ENCODE data around the gene WNT9A. TPM values are rescaled to one million over a fixed set of nuclear protein-coding genes. Genes with fewer than 3 reads are reported as not detected.
"Not testable (repeated sequence)": the region's sequence is repeated elsewhere in the genome, so short reads cannot be mapped to it uniquely, and the experiment has no call there.

WNT9A gene
- total RNA-seq, 1 experiment from 2014 or later = 0.24 TPM

DNA sequence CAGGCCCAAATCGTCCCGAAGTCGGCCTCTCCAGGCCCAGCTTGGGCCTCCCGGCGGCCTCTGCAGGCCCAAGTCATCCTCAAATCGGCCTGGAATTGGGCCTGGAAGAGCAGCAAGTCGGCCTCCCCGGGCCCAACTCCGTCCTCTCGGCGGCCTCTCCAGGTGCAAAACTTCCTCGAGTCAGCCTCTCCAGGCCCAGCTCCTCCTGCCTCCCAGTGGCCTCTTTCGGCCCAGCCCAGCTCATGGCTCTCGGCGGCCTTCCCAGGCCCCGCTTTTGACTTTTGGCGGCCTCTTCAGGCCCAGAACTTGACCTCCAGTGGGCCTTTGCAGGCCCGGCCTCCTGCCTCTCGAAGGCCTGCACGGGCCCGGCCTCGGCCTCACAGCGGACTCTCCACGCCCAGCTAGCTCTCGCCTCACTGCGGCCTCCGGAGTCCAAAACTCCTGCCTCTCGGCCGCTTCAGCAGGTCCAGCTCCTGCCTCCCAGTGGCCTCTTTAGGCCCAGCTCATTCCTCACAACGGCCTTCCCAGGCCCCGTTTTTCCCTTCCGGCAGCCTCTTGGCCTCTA lies 26.1 kb upstream of the WNT9A start:
- BruUV-seq (replicated peaks); H3K9me3 Mint-ChIP-seq (ENCODE audit: low read depth, unreplicated experiment); H3K4me3 Mint-ChIP-seq (ENCODE audit: low read depth, unreplicated experiment); H3K36me3 Mint-ChIP-seq (ENCODE audit: insufficient read depth, unreplicated experiment); H3K27ac Mint-ChIP-seq (ENCODE audit: unreplicated experiment); H3K27me3 Mint-ChIP-seq (ENCODE audit: unreplicated experiment); CTCF ChIA-PET; intact Hi-C loops (cut with micrococcal nuclease; ENCODE audit: unreplicated experiment); DNase-seq; H3K4me1 Mint-ChIP-seq (ENCODE audit: low read depth, unreplicated experiment): not testable (repeated sequence)

DNA sequence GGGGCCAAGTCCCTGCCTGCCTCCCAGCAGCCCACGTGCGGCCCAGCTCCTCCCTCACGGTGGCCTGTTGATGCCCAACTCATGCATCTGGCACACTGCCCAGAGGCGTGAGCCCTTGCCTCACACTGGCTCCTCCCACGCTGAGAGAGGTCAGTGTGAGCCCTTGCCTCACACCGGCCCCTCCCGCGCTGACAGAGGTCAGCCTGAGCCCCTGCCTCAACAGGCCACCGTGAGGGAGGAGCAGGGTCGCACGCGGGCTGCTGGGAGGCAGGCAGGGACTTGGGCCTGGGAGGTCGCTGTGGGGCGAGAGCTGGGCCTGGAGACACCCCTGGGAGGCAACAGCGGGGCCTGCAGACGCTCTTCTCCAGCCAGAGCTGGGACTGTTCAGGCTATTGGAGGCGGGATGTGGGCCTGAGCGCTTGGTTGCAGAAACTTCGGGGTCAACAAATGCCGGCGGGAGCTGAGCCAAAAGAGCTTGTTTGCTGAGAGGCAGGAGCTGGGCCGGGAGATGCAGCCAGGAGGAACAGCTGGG lies 25.2 kb upstream of the WNT9A start:
- CTCF ChIA-PET; H3K36me3 Mint-ChIP-seq (ENCODE audit: insufficient read depth, unreplicated experiment); H3K27me3 Mint-ChIP-seq (ENCODE audit: unreplicated experiment); intact Hi-C loops (cut with micrococcal nuclease; ENCODE audit: unreplicated experiment); H3K4me3 Mint-ChIP-seq (ENCODE audit: low read depth, unreplicated experiment); H3K9me3 Mint-ChIP-seq (ENCODE audit: low read depth, unreplicated experiment); BruUV-seq (replicated peaks); H3K4me1 Mint-ChIP-seq (ENCODE audit: low read depth, unreplicated experiment); H3K27ac Mint-ChIP-seq (ENCODE audit: unreplicated experiment): not testable (repeated sequence)
- DNase-seq = peak; percentile 40

DNA sequence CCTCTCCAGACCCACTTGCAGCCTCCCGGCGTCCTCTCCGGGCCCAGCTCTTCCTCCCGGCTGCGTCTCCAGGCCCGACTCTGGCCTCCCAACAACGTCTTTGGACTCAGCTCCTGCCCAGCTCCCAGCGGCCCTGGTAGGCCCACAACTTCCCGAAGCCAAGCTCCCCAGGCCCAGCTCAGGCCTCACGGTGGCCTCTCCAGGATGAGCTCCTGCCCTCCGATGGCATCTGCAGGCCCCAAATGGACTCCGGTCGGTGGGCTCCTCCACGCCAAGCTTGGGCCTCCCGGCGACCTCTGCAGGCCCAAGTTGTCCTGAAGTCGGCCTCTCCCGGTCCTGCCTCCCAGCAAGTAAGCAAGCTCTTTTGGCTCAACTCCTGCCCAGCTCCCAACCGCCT lies 24.5 kb upstream of the WNT9A start:
- intact Hi-C loops (cut with micrococcal nuclease; ENCODE audit: unreplicated experiment); H3K27ac Mint-ChIP-seq (ENCODE audit: unreplicated experiment); CTCF ChIA-PET; DNase-seq; H3K4me3 Mint-ChIP-seq (ENCODE audit: low read depth, unreplicated experiment); H3K27me3 Mint-ChIP-seq (ENCODE audit: unreplicated experiment); H3K4me1 Mint-ChIP-seq (ENCODE audit: low read depth, unreplicated experiment); H3K36me3 Mint-ChIP-seq (ENCODE audit: insufficient read depth, unreplicated experiment); H3K9me3 Mint-ChIP-seq (ENCODE audit: low read depth, unreplicated experiment); BruUV-seq (replicated peaks): not testable (repeated sequence)

DNA sequence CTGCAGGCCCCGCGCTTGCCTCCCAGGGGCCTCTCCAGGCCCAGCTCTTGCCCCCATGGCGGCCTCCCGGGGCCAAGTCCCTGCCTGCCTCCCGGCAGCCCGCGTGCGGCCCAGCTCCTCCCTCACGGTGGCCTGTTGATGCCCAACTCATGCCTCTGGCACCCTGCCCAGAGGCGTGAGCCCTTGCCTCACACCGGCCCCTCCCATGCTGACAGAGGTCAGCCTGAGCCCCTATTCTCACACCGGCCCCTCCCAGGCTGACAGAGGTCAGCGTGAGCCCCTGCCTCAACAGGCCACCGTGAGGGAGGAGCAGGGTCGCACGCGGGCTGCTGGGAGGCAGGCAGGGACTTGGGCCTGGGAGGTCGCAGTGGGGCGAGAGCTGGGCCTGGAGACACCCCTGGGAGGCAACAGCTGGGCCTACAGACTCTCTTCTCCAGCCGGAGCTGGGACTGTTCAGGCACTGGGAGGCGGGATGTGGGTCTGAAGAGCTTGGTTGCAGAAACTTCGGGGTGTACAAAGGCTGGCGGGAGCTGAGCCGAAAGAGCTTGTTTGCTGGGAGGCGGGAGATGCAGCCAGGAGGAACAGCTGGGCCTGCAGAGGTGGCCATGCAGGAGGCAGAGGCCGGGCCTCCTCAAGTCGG lies 24.0 kb upstream of the WNT9A start:
- H3K27ac Mint-ChIP-seq (ENCODE audit: unreplicated experiment); DNase-seq; H3K36me3 Mint-ChIP-seq (ENCODE audit: insufficient read depth, unreplicated experiment); BruUV-seq (replicated peaks); H3K4me3 Mint-ChIP-seq (ENCODE audit: low read depth, unreplicated experiment); CTCF ChIA-PET; intact Hi-C loops (cut with micrococcal nuclease; ENCODE audit: unreplicated experiment); H3K9me3 Mint-ChIP-seq (ENCODE audit: low read depth, unreplicated experiment); H3K27me3 Mint-ChIP-seq (ENCODE audit: unreplicated experiment); H3K4me1 Mint-ChIP-seq (ENCODE audit: low read depth, unreplicated experiment): not testable (repeated sequence)

DNA sequence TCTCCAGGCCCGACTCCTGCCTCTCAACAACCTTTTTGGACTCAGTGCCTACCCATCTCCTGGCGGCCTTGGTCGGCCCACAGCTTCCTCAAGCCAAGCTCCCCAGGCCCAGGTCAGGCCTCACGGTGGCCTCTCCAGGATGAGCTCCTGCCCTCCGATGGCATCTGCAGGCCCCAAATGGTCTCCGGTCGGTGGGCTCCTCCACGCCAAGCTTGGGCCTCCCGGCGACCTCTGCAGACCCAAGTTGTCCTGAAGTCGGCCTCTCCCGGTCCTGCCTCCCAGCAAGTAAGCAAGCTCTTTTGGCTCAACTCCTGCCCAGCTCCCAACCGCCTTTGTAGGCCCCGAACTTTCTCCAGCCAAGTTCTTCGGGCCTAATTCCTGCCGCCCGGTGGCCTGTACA lies 23.5 kb upstream of the WNT9A start:
- H3K9me3 Mint-ChIP-seq (ENCODE audit: low read depth, unreplicated experiment); DNase-seq; H3K27ac Mint-ChIP-seq (ENCODE audit: unreplicated experiment); CTCF ChIA-PET; H3K4me1 Mint-ChIP-seq (ENCODE audit: low read depth, unreplicated experiment); H3K27me3 Mint-ChIP-seq (ENCODE audit: unreplicated experiment); BruUV-seq (replicated peaks); H3K36me3 Mint-ChIP-seq (ENCODE audit: insufficient read depth, unreplicated experiment); intact Hi-C loops (cut with micrococcal nuclease; ENCODE audit: unreplicated experiment); H3K4me3 Mint-ChIP-seq (ENCODE audit: low read depth, unreplicated experiment): not testable (repeated sequence)

DNA sequence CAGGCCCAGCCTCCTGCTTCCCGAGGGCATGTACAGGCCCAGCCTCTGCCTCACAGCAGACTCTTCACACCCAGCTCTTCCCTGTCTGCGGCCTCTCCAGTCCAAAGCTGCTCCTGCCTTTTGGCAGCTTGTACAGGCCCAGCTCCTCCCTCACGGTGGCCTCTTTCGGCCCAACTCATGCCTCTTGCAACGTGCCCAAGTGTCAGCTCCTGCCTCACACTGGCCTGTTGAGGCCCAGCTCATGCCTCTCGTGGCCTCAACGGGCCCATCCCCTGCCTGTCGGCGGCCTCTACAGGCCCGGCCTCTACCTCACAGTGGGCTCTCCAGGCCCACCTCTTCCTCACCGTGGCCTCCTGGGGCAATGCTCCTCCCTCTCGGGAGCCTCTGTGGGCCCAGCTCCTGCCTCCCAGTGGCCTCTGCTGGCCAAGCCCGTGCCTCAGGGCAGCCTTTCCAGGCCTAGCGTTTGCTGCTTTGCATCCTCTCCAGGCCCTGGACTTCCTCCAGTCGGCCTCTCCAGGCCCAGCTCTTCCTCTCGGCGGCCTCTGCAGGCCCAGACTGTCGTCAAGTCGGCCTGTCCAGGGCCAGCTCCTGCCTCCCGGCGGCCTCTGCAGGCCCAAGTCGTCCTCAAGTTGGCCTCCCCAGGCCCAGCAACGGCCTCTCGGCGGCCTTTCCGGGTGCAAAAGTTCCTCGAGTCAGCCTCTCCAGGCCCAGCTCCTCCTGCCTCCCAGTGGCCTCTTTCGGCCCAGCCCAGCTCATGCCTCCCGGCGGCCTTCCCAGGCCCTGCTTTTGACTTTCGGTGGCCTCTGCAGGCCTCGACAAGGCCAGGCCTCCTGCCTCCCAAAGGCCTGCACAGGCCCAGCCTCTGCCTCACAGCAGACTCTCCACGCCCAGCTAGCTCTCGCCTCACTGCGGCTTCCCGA lies 22.6 kb upstream of the WNT9A start:
- H3K9me3 Mint-ChIP-seq (ENCODE audit: low read depth, unreplicated experiment); H3K27ac Mint-ChIP-seq (ENCODE audit: unreplicated experiment); H3K4me1 Mint-ChIP-seq (ENCODE audit: low read depth, unreplicated experiment); DNase-seq; intact Hi-C loops (cut with micrococcal nuclease; ENCODE audit: unreplicated experiment); H3K36me3 Mint-ChIP-seq (ENCODE audit: insufficient read depth, unreplicated experiment); H3K27me3 Mint-ChIP-seq (ENCODE audit: unreplicated experiment); BruUV-seq (replicated peaks); H3K4me3 Mint-ChIP-seq (ENCODE audit: low read depth, unreplicated experiment); CTCF ChIA-PET: not testable (repeated sequence)

DNA sequence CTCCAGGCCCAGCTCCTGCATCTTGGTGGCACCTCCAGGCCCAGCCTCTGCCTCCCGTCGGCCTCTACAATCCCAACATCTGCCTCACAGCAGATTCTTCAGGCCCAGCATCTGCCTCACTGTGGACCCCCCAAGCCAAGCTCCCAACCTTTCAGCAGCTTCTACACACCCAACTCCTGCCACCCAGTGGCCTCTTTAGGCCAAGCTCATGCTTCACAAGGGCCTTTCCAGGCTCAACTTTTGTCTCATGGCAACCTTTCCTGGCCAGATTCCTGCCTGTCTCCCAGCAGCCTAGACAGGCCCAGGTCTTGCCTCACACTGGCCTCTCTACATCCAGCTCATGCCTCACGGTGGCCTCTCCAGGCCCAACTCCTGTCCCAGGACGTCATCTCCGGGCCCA lies 20.1 kb upstream of the WNT9A start:
- H3K27me3 Mint-ChIP-seq (ENCODE audit: unreplicated experiment); H3K4me3 Mint-ChIP-seq (ENCODE audit: low read depth, unreplicated experiment); CTCF ChIA-PET; BruUV-seq (replicated peaks); intact Hi-C loops (cut with micrococcal nuclease; ENCODE audit: unreplicated experiment); H3K27ac Mint-ChIP-seq (ENCODE audit: unreplicated experiment); H3K4me1 Mint-ChIP-seq (ENCODE audit: low read depth, unreplicated experiment); DNase-seq; H3K9me3 Mint-ChIP-seq (ENCODE audit: low read depth, unreplicated experiment); H3K36me3 Mint-ChIP-seq (ENCODE audit: insufficient read depth, unreplicated experiment): not testable (repeated sequence)

DNA sequence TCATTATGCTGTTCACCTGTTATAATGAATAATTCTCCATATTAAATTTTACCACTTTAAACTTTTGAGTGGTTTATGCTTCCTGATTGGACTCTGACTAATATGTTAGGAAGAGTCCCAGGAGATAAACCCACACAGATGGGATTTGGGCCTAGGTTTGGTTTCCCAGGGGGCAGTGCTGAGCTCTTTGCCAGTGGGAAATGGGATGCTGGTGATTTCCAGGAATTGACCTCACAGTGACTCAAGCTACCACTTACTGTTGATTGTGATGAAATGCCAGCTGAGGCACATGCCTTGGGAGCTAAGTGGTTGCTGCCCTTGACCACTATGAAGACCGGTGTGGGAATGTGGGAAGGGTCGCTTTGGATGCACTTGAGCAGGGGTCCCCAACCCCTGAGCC lies 19.0 kb upstream of the WNT9A start:
- H3K36me3 Mint-ChIP-seq (ENCODE audit: insufficient read depth, unreplicated experiment); H3K4me3 Mint-ChIP-seq (ENCODE audit: low read depth, unreplicated experiment); H3K4me1 Mint-ChIP-seq (ENCODE audit: low read depth, unreplicated experiment); DNase-seq; CTCF ChIA-PET; H3K27ac Mint-ChIP-seq (ENCODE audit: unreplicated experiment); BruUV-seq (replicated peaks); H3K27me3 Mint-ChIP-seq (ENCODE audit: unreplicated experiment); intact Hi-C loops (cut with micrococcal nuclease; ENCODE audit: unreplicated experiment); H3K9me3 Mint-ChIP-seq (ENCODE audit: low read depth, unreplicated experiment): not testable (repeated sequence)
